ENCODE data around the gene NGEF.

The NGEF gene

DNA sequence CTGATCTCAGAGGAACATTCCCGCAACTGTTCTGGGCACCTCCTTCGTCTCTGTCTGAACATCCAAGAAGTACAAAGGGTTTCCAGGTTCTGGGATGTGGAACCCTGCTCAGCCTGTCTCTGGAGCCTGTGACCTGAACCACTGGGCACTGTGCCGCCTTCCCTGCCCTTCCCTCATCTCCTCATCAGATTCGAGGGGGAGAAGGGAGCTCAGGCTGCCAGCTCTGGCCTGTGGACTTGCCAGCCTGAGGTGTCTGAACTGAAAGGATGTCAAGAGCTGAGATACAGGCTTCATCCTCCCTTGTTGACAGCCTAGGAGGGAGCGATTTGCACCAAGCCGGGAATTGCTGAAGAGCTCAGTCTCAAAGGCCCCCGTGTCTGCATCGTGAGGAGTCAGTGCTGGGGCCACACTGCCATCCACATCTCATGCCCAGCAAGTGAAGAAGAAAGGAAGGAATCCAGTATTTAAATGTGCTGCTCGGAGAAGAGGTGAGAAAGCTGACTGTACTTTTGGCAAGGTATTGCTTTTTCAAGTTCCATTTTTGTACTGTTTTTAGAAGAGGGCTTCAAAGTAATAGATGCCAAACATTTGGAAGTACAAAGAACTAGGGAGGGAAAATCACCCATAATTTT is 32.0 kb upstream of the NGEF start:
- no peak for DNase-seq

DNA sequence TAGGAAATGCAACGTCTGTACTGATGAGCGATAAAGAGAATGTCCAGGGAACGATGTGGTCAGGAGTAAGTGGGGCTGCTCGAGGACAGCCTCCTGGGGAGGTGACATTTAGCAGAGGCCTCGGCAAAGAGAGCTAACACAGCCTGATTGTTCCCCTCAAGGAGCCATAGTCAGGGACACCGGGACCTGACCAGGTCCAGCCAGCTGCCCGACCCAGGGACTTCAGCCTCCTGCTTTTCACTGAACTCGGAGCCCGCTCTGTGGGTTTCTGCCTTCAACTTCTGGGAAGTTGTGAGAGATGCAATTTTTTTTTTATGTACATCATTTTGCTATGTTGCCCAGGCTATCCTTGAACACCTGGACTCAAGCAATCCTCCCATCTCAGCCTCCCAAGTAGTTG is 29.5 kb upstream of the NGEF start:
- DNase-seq, result no peak

DNA sequence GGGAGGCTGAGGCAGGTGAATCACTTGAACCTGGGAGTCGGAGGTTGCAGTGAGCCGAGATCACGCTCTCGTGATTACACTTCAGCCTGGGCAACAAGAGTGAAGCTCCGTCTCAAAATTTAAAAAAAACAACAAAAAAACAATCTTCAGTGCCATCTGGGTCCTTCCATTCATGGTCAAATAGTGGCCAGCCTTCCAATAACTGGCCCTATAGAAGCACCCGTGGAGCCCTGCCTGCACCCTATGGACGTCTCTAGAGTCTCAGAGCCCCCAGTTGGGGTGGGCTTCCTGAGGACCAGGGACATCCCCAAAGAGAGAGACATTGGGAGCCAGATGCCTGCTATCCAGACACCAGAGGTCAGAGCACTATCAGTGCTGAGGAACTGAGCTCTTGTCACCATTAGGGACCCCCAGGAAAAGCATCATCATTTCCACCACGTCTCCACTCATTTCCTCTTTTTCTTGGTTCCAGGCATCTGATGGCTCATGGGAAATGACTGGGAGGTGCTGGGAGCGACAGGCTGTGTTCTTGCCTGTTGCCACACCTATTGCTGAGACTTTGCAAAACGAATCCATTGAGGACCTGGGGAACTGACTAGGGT is 28.8 kb upstream of the NGEF start:
- DNase-seq, result no peak

DNA sequence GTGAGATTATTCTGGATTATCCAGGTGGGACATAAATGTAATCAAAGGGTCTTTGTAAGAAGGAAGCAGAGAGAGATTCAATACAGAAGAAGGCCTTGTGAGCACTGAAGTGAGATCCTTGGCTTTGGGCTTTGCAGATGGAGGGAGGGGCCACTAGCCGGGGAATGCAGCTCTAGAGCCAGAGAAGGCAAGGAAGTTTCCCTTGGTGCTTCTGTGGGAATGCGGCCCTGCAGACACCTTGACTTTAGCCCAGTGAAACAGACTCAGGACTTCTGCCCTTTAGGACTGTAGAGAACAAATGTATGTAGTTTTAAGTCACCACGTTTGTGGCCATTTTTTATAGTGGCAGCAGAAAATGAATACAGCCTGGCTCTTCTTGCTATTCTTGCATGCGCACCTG is 27.5 kb upstream of the NGEF start:
- no peak for DNase-seq

DNA sequence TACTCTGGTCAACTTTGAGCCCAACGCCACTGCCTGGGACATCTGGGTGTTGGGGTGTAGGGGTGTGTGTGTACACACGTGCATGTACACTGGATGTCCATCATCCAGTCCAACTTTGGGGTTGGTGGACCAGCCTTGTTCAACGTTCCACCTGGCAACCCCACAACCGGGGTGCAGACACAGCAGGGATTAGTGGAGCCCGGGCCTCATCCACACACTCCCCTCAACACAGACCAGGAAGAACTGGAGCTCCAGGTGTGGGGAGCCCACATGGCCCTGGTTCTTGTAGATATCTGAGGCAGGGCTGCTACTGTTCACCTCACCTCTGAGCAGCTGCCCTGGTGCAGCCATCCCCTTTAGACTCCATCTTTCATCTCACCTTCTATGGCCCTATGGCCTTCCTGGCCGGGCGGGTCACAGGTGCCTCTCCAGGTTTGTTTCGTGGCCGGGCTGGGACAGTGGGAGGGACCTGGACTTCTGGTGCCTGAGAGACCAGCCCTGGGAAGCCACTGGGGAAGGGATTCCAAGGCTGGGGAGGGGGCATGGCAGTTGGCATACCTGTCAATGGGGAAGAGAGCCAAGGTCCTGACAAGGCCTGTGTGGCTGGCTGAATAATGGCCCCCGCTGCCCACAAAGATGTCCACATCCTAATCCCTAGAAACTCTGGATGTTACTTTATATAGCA is 26.9 kb upstream of the NGEF start:
- no peak for DNase-seq

DNA sequence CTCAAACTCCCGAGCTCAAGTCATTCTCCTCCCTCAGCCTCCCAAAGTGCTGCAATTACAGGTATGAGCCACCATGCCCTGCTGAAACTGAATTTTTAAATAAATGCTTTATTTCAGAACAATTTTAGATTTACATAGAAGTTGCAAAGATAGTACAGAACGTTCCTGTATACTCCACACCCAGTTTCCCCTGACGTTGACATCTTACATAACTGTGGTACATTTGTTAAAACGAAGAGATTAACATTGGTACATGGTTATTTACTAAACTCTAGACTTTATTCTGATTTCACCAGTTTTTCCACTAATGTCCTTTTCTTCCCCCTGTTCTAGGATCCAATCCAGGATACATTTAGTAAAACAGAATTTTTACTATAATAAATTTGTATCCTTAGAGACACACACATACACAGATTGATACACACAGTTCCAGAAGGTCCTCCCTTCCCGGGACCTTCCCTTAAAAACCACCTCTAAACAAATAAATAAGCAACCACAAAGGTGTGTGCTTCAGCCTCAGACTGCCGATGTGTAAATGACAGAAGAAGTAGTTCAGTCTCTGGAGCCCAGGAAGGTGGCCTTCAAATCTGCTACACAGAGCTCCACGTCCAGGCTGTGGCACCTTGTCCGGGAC is 26.3 kb upstream of the NGEF start:
- DNase-seq, result no peak

DNA sequence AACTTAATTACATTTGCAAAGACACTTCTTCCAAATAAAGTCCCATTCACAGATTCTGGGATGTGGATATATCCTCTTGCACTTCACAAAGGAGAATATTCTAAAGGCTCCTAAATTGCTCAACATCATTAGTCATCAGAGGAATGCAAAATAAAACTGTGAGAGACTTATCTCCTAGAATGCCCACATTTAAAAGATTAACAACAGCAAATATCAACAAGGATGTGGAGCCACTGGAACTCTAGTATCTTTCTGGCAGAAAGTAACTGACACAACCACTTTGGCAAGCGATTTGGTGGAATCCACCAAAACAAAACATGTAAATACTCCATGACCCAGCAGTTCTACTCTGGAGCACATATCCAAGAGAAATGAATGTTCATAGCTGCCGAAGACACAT is 24.0 kb upstream of the NGEF start:
- DNase-seq, result no peak

DNA sequence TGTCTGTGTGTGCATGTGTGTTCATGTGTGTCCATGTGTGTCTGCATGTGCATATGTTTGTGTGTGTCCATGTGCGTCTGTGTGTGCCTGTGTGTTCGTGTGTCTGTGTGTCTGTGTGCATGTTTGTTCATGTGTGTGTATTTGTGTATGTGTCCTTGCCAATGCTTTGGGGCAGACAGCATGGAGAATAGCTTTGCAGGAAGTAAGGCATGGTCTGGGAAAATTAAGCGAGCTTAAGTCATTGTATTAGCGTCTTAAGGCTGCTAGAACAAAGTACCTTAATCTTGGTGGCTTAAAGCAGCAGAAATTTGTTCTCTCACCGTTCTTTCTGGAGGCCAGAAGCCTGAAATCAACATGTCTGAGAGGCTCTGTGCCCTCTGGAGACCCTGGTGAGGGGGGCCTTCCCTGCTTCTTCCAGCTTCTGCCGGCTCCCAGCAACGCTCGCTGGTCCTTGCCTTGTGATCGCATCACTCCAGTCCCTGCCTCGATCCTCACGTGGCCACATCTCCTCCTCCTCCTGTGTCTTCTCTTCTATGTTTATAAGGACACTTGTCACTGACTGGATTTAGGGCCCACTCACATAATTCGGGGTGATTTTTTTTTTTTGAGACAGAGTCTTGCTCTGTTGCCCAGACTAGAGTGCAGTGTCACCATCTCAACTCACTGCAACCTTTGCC is 23.2 kb upstream of the NGEF start:
- DNase-seq, result no peak

DNA sequence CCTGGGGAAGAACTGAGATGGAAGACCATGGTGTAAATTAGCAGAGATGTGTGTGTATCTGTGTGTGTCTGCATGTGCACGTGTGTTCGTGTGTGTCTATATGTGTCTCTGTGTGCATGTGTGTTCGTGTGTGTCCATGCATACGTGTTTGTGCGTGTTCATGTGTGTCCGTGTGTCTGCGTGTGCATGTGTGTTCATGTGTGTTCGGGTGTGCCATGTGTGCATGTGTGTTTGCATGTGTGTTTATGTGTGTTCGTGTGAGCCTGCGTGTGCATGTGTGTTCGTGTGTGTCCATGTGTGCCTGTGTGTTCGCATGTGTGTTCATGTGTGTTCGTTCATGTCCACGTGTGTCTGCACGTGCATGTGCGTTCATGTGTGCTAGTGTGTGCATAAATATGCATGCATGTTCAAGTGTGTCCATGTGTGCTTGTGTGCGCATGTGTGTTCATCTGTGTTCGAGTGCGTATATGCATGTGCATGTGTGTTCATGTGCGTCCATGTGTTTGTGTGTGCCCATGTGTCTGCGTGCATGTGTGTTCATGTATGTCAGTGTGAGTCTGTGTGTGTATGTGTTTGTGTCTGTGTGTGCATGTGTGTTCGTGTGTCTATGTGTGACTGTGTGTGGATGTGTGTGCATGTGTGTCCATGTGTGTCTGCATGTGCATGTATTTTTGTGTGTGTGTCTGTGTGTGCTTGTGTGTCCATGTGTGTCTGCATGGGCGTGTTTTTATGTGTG is 22.5 kb upstream of the NGEF start:
- no peak for DNase-seq

DNA sequence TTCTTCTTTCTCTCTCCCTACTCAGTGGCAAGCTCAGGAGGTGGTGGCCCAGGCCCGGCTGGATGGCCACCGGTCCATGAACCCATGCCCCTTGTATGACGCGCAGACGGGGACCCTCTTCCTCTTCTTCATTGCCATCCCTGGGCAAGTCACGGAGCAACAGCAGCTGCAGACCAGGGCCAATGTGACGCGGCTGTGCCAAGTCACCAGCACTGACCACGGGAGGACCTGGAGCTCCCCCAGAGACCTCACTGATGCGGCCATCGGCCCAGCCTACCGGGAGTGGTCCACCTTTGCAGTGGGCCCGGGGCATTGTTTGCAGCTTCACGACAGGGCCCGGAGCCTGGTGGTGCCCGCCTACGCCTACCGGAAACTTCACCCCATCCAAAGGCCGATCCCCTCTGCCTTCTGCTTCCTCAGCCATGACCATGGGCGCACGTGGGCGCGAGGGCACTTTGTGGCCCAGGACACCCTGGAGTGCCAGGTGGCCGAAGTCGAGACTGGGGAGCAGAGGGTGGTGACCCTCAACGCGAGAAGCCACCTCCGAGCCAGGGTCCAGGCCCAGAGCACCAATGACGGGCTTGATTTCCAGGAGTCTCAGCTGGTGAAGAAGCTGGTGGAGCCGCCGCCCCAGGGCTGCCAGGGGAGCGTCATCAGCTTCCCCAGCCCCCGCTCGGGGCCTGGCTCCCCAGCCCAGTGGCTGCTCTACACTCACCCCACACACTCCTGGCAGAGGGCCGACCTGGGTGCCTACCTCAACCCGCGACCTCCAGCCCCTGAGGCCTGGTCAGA is 21.2 kb upstream of the NGEF start:
- no peak for DNase-seq

DNA sequence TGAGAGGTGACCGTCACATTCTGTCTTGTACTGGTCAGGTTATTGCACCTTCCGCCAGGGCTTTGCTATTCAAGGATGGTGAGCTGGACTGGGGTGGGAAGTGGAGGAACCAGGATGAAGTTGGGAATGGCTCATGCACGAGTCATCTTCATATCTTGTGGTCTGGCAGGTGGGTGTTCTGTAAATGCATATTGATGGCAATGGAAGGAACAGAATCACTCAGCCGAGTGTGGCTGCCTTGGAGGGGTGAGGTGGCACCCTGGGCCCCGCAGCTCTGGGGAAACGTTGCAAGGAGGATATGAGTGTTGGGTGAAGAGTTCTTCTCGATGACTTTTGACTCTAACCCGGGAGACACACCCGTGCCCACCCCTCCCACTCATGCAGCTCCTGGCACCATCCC is 20.6 kb upstream of the NGEF start:
- DNase-seq, result no peak

DNA sequence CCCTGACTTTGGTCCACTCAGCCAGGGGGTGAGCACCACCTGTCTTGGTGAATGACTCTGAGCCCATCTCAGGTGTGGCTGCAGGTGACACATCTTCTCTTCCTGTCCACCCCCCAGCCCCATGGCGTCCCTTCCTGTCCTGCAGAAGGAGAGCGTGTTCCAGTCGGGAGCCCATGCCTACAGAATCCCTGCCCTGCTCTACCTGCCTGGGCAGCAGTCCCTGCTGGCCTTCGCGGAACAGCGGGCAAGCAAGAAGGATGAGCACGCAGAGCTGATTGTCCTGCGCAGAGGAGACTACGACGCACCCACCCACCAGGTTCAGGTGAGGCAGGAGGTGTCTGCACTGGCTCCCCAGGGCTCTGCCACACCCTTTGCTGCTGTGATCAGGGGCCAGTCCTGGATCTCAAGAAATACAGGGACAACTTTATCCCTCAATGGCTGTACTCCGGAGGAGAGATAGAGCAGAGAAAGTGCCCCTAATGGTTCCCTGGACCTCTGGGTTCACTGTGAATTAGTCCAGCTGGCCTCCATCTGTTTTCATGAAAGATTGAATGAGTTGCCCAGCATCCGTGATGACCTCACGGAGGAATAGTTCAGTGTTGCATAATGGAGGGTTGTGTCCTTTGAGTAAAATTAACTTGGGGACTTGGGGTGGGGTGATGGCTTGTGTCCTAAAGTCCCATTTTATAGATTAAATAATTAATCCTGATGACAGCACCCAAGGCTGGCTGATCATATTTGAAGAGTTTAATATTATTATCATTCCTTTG is 19.7 kb upstream of the NGEF start, which contains the start of gene NEU2:
Gene NEU2, plus strand, starts transcription at position 122 of the 770 bp plus-strand sequence. Its CDS starts 0 bp downstream, at position 122.
- DNase-seq, result no peak

DNA sequence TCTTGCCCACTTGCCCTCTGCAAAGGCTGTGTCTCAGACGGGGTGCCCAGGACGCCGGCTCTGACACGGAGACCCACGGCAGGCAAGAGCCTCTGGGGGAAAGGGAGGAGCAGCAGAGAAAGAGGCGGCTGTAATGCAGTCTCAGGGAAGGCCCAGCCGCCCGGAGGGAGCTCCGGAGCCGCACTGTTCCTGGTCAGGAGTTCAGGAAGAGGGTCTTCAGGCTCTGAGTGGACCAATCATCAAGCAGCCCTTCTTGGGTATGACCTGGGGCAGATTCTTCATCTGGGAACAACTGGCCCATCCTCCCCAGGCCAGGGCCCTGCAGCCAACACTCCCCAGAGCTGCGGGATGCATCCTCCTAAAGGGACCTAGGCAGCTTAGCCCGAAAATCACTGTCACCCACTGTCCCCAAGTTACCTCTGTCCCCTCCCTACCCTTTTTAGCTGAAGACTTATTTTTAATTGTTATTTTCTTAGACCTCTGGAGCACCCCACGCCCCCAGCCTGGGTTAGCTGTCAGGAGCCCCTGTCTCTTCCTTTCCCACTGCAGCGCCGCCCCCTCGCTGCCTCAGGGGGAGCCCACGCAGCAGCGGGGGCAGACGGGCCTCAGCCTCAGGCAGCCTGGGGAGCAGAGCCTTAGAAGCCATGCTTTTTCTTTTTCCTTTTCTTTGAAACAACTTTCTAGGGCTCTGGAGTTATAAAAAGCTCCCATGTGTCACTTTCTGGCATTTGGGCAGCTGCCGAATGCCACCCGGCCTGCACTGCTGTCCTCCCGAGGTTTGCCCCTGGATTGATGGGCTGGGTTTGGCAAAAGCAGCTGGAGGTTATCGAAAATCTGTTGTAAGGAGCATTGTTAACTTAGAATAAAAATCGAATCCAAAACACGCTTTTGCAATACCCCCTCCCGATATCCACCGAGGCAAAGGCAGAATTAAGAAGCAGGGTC is 18.8 kb upstream of the NGEF start:
- DNase-seq, result no peak

DNA sequence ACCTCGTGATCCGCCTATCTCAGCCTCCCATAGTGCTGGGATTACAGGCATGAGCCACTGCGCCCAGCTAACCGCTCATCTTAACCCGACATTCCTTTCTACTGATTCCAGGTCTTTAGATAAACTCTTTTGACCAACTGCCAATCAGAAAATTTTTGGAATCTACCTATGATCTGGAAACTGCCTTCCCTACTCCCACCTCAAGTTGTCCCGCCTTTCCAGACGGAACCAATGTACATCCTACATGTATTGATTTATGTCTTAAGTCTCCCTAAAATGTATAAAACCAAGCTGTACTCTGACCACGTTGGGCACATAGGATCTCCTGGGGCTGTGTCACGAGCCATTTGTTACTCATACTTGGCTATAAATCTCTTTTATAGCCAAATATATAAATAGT is 16.3 kb upstream of the NGEF start:
- DNase-seq, result no peak

DNA sequence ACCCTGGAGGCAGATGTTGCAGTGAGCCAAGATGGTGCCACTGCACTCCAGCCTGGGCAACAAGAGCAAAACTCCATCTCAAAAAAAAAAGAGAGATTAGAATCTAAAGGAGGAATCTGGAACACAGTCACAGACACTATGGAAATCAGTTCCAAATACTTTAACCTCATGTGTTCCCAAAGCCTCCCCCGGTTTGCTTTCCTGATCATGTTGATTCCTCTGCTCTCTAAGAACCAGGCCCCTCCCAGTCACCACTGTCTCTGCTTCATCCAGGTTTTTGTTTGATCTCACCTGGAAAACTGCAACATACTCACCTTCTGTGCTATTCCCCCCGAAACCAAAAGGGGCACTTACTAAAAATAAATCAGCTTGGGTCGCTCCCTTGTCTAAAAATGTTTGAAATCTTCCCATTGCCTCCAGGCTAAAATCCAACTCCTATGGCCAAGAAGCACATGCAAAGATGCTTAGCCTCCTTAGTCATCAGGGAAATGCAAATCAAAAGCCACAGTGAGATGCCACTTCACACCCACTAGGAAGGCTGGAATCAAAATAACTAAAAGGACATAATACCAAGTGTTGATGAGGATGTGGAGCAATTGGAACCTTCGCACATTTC is 13.2 kb upstream of the NGEF start:
- no peak for DNase-seq

DNA sequence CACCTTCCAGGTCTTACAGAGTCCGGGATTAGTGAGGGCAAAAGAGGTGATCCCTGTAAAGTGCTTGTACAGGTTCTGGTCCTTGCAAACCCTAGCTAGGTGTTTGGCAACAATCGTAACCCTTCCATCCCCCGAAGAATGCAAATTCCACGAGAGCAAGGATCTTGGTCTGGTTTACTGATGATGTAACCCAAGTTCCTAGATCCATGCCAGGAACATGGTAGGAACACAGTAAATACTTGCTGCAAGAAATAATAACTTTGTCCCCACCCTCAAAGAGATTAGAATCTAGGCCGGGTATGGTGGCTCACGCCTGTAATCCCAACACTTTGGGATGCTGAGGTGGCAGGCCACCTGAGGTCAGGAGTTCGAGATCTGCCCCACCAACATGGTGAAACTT is 12.7 kb upstream of the NGEF start:
- no peak for DNase-seq

DNA sequence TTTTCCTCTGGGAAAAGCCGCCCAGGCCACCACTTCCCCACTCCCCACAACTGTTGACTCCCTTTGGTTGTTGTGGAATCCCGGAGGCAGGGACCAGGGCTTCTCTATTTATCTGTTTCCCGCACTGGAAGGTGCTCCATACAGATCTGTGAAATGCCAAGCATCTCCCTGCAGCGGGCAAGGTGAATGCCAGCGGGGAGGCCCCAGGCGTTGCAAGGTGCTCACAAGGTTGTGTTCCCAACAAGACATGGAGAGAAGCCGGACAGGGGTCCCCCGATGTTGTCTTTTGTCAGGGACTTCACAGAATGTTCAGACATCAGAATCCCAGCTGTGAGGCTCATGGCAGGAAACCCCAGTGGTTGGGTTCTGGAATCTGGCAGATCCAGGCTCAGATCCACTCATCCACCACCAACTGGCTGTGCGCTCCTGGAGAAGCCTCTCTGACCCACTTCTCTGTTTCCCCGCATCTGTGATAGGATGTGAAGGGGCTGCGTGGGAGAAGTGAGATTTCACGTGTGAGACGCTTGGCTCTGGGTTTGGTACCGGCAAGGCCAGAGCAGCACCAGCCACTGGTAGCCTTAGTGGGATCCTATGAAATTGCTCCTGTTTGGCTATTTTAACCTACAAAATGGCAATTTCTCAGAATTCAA is 10.8 kb upstream of the NGEF start:
- DNase-seq, result no peak

DNA sequence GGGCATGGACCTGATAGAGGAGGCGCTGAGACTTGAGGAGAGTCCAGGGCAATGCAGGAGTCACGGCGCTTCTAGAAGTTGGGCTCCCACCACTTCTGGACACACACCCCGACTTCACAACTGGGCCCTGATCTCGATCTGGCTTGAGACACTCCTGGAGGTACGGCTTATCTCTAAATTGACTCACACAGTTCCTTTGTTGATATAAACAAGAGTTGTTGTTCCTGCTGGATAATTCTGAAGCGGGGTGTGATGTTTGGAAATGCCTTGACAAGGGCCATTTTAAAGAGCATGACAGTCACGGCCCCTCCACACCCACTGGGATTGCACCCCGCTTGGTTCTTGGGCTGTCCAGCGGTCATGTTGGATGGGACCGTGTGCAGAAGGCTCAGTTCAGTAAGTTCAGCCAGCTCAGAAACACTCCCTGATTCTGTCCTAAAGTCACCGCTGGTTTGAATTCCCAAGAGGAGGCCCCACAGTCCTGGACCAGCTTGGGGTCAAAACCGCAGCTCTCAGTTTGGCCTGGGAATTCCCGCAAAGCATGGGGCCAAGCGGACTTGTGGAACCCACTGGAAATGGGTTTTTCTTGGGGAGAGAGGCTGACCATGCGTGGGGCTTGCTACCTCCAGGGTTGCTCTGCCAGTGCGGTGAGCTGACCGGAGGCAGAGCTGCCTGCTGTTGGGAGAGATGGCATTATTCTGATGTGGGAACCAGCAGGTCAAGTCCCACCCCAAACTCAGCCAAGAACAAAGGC is 10.1 kb upstream of the NGEF start:
- DNase-seq, result no peak

Data from CD4-positive, alpha-beta T cell treated with Interleukin-17A for 1 hour (primary cell).